HUDEP-2 (cell line): ENCODE results near the gene PI4KB.

Source experiments
- DNase-seq, 76 experiments: peaks; one replicate each; lab custom pipeline; 2025; ENCODE audit not compliant: unreplicated experiment in 76 of 76; lab: John Stamatoyannopoulos, UW

Gene PI4KB

DNA sequence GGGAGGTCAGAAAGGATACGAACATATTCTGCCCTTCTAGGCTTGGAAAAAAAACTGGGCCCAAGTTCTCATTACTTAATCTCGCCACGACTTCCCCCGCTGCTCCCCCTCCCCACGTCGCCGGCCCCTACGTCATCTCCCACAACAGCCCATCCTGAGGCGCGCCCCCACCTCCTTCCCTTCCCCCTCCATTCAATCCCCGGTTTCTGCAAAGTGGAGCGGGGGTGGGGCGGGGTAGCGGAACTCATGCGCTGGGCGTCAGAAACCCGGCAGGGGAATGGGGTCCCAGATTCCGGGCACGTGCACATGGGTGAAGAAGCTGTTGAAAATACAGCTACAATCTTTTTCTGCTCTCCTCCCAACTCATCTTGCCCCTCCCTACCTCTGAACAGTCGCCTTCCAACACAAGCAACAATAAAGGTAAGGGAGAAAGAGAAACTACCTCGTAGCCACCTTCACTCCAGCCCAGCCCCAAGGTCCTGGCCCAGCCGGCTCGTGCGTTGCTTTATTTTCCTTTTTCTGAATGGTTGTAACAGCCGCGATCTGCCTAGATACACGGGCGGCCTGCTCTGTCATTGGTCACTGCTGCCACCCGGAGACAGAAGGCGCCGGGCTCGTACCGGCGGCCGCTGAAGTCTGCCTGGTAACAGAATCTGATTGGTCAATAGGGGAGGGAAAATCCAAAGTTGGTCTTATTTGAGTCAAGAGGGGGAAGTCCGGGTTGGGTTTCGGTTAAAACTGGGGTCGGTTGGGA lies 19.7 kb upstream of the PI4KB start, which contains the start of gene RFX5:
RFX5 (minus strand) TSS at position 484 of the 754 bp plus-strand sequence. CDS start 932 bp downstream, outside the sequence.
- DNase-seq: peak in 75 of 76 experiments; percentile 56 to 97 (median 92)

DNA sequence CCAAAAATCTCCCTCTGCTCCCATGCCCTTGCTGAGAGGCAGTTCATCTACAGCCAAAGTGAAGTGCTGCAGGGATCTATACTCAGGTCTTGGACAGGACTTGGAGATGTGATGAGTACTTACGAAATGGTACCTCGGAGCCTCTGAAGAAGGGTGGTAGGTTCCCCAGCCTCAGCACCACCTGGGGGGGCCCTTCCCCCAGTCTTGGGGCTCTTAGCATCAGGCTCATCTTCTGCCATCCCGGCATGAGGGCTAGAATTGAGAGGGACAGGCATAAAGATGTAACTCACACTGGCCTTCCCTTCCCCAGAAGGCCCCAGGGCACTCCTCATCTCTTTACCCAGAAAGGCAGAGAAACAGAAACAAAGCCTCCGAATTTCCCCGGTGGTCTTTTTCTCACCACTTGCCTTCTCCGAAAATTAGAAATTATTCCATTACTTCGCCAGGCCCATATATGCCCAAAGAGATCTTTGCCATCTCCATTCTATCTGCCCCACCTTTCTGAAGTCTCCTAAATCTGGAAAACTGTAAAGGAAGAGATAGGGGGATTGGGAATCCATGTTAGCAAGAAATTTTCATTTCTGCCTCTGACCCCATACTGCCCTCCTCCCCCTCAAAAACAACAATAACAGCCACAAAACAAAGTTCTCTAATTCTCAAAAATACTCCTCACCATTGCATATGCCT lies 19.0 kb upstream of the PI4KB start:
- DNase-seq: peak in 5 of 76 experiments; percentile 6 to 21 (median 12)

DNA sequence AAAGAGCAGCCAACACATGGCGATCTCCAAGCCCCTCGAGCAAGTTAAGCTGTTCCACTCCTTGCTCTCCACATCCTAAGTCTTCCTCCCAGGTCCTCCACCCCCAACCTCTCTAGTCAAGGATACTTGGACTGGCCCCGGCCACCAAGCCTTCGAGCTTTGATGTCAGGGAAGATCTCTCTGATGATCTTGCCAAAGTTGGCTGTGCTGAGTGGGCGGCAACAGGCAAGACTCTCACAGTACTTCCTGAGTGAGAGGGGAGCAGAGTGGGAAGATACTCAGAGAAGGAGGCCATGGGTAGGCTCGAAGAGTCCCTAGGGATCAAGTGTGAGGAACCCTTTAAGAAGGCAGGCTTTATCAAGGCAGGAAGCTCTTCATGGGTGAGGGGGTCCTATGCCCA lies 17.1 kb upstream of the PI4KB start:
- no peak for DNase-seq

DNA sequence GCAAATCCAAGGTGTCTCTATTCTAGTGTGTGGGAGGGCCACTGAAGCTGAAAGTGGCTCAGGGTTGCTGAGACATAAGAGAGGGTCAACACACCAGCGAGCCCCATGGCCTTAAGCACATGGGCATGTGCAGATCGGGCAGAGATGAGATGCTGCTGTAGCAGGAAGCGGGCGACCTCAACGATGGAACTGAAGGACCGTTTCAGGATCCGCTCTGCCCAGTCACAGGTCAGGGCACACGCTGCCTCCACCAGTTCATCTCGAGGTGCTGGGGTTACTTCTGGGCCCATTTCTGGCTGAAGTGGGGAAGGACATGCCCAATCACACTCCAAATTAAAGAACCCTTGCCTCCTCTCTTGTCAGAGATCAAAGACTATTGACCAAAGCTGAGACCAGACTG lies 16.4 kb upstream of the PI4KB start:
- no peak for DNase-seq

DNA sequence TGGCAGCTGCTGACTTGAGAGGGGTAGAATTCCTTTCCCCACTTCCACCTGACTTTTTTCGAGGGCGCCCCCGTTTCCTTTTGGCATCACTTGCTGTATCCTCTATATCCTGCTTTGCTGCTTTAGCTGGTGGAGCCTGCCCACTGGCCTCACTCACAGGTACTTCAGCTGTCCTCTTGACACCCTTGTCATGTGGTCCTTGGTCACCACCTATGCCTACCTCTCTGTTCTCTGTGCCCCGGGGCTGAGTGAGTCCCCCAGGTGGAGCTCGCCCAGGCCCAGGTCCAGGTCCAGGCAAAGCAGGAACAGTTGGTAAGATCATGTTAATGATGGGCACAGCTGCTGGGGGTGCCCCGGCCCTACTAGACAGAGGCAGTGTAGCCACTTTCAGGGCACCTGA lies 15.4 kb upstream of the PI4KB start:
- no peak for DNase-seq

DNA sequence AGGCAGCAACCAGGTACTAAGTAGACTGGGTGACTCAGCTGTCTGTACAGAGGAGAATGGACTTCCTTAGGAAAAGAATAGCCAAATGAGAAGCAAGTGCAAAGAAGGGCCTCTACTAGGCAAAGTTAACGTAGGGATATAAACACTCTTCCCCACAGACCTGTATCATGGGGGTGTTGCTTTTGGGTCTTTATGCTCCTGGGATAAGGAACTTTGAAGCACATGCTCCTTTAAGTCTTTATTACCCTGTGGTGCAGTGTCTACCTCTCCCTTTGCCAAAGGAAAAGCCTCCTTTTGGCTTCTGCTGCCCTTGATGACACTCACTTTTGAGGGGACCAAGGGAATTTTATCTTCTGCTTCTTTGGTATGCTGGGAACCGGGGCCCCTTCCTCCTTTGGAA lies 14.8 kb upstream of the PI4KB start:
- DNase-seq: no peak

DNA sequence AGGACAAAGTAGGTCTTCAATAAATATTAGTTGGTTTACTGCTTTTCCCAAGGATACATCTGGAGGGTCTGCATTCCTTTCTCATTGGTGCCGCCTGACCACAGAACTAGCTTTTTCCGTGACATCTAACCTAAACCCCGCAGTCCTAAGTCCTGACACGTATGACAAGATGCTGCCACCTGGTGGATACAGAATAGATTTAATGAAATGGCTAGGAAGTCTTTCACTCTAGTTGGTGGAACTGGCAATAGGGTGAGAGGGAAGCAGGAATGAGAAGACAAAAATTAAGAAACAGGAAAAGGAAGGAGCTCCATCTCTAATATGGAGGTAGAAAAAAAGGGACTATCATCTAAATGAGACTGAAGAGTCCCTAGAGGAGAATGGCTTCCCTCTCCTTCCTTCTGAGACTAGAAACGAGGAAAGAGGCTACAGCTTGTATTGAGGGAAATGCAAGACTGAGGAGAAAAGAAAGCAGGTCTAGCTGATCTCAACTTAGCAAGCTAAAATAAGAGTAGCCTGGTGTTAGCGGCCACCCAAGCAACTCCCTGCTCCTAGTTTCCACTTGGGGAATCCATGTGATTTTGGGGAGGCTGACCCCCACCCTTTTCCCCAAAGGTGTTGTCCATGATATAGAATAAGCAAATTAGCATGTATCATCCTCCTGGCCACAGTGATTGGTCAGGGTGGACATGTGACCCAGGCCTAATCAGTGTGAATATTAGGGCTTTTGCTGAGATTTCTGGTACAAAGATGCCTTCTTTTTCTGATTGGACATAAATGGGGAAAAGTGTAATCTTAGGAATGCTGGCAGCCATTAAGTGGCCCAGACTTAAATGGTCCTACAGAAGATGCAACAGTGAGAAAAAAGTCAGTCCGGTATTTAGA lies 13.9 kb upstream of the PI4KB start:
- DNase-seq: peak in 52 of 76 experiments; percentile 3 to 76 (median 45)

DNA sequence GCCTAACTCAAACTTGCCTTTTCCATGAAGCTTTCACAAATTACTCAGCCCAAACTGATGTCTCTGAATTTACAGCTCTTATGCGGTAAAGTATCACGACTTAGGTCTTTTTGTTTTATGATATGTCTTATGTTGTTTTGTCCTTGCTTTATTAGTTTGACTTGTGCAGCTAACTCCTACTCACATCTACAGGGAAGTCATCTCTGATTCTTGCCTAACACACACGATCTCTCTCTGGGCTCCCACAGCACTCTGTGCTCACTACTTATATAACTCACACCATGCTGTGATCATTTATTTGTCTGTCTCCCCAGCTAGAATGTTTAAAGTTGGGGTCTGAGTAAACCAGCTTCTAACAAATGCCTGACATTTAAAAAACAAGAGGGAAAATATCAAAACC lies 9.3 kb upstream of the PI4KB start:
- no peak for DNase-seq

DNA sequence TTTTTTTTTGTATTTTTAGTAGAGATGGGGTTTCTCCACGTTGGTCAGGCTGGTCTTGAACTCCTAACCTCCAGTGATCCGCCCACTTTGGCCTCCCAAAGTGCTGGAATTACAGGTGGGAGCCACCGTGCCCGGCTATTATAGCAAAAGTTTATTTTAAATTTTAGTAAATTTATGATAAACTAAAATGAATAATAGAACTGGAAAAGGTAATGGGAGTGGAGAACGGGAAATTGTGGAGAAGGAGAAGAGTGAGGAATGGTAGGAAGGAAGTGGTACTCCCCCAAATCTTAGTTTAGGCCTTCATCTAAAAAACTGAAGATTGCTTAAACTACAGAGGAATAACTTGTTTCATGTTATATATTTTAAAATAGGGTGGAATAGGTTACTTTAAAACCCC lies 7.6 kb upstream of the PI4KB start:
- no peak for DNase-seq

DNA sequence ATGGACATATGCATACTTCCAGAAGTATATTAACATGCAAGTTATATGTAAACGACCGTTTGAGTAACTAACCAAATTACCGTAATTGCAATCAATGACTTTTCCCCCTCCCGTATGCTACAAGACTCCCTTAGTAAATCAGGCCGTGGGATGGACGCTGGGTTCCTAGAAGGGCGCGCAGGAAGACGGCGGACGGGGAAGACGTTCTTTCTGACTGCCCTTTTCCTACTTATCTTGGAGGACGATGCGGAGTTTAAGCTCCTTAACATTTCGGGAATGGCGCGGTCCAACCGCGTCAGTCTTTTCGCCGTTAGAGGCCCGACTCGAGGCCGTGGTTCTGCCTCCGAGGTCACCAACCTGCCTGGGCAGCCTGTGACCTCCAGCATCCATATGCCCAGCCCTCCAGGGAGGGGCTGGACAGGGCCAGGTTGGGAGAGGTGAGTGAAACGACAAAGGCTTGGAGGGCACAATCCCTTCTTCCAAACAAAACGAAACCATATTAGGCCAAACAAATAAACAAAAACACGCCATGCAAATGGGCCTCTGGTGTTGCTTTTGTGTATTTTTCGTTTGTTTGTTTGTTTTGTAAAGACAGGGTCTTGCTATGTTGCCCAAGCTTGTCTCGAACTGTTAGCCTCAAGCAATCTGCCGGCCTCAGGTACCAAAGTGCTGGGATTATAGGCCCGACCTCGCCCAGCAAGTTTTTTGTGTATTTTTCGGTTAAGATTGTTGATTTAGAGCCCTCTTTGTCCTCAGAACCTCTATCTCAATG lies 873 bp upstream of the PI4KB start:
- peak in 3 of 76 experiments; percentile 30 to 47 (median 43) for DNase-seq

DNA sequence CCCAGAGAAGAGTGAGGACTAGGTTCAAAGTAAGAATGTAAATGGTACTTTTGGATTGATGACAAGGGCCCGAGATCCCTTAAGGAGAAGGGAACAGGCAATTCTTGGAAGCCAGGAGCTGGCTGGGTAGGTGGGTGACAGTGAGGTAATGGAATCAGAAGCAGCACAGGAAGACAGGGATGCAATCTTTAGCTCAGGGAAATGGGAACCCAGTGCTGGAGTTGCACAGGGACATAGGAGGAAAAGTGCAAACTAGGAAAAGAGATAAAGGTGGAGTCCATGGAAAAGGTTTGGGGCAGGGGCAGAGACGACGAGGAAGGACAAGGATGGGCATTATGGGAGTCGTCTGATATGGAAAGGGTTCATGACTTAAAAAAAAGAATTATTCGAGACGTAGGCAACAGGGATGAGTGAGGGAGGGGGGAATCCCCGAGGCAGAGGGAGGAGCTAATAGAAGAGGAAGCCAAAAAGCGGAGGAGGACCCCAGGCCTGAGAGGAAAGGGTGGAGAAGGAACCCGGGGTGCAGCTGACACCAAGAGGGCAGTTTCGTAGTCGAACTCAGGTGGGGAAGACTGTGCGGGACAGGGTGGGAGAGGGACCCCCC lies 495 bp downstream of the PI4KB start:
- DNase-seq: peak in 38 of 76 experiments; percentile 3 to 66 (median 37)

DNA sequence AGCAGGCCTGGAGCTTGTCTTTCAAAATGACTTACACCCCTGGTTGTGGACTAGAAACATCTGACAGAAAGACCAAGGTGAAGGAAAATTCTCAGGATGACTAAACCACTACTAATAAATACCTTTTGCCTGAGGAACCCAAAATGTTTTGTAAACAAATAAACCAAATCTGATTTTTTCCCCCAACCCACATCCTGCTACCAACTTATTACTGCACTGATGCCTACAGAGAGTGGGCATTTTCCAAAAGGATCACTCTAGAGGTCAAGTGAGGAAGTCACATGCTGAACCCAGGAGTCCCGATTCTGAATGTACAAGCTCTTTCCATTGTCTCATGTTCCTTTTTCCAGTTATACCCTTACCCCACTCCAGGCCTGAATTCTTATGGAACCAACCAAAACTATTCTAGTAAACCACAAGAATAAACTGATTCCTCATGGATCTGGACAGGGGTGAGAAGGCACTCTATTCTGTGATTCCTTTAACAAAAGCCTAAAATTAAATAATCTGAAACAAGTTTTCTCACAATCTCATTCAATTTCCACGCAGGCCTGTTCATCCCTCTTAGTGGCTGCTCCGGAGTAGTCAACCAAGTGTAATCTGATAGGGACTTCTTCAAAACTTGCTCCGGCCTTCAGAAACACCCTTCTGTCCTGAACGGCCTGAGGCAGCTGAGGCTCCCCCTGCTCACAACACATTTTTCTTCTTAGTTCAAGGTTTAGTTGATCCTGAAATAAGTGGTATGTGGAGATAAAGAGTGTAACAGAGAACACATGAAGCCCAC lies 1.4 kb downstream of the PI4KB start:
- DNase-seq: peak in 5 of 76 experiments; percentile 5 to 25 (median 7)

DNA sequence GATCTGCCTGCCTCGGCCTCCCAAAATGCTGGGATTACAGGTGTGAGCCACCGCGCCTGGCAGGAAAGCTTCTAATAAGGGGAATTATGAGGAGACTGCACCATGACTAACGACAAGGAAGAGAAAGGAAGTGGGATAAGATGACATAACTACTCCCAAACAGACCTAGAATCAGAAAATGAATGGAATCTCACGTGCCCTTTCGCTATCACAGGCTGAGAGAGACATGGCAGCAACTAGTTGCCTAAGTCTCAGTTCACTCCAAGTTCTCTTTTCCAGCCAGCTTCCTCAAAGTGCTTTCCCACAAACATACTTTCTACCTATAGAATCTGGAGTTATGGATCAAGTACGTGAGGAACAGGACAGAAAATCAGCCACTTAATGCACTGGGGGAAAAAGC lies 2.0 kb downstream of the PI4KB start:
- DNase-seq: no peak

DNA sequence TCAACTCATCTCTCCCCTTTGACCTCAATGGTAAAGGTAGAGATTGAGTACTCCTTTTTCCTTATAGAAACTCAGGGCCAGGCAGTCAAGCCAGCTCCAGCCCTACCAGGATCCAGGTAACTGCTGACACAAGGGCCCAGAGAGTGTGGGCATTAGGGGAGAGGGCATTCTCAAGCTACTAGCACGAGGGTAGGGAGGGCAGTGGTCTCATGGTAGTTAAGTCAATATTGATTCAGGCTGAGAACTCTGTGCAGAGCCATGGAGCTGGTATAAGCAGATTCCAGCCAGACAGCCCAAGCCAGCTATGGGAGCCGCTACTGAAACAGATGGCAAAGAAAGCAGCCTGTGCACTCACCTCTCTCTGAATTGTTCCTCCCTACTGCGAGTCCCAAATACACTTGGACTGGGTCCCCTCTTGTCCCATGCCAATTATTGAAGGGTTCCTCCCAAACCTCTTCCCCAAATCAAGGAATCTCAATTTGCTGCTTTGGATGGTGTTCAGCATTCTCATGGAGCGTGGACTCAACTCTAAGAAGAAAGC lies 2.8 kb downstream of the PI4KB start:
- DNase-seq: no peak

DNA sequence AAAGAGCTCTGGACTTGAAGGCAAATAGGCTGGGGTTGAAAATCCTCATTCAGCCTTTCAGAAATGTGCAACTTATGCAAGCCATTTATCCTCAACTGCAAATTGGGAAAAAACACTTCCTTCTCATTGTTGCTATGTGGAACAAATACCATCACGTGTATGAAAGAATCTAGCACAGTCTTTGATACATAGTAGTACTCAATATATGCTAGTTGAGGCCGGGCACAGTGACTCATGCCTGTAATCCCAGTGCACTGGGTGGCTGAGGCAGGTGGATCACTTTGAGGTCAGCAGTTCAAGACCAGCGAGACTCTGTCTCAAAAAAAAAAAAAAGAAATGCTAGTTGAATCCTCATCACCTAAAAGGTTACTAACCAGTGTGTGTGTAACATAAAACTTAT lies 8.2 kb downstream of the PI4KB start:
- no peak for DNase-seq

DNA sequence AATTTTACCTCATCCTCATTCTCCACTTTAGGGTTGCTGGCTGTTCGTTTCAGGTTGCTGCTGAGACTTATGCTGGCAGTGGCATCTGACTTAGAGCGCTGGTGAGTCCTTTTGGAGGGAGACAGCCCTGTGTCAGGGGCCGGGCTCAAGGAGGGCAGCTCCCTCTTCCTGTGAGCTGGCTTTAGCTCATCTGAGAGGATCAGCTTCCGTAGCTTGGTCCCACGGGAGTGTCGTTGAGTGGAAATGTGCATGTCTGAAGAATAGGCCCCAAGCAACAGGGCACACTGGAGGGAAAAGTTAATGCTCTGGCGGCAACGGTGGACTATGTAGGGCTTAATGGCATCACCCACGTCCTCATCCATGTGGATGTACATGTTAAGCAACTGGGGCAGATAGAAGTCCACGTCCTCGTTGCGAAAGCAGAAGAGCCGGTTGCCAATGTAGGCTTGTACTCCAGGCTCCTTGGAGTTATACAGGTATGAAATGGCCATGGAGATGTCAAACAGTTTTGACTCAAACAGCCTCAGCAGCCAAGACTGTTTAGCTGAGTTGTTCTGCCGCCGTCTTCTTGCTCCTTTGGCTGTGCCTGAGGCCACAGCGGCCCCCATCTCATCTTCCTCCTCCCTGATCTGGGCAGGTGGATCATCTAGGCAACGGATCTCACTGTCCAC lies 11.5 kb downstream of the PI4KB start:
- DNase-seq: no peak

DNA sequence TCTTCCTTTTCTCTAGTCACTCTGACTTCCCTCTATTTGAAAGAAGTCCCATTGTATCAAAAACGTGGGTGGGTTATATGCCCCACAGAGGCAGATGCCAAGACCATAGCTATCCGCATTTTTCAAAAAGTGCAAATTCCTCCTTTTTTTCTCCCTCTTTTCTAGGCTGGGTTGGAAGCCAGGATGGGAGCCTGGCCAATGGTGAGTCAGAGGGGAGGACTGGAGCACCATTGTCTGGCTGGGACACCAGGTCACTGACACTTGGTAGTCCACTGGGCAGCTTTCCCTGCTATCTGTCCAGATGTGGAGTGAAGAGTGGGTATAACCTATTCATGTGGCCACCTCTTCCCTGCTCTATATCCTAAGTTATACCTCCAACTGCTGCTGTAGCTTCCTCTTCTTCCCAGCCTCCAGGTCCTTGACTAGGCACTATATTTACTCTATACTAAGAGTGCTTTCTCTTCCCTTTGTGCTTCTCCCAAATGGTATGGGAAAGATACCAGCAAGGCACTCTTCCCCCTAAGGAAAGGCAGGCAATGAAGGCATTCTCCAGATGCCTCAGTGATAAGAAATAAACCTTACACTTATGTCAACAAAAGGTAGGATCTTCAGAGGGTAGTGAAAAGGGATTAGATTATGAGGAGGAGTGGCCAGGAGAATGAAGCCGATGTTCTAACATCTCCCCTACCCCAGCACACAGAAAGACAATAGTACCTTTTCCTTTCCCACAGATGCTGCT lies 12.9 kb downstream of the PI4KB start:
- no peak for DNase-seq

DNA sequence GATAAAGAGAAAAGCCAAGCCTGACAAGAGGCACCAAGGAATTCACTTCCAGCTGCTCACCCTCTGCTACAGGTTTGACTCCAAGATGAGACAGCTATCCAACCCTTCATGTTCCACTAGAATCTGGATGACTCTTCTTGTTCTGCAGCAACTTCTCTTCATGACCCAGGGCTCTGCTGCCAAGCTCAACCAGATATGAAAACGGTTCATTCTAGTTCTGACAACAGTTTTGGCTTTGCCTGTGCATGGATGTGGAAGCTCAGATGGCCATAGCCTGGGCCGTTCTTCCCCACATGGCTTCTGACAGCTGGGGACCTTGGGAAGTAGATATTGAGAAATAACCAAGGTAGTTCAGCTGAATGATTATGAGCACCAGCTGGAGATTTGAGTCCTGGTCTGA lies 13.7 kb downstream of the PI4KB start:
- no peak for DNase-seq
